HG02885 (cell line): ENCODE measurements around the gene MRPL51.

ENCODE experiments used
- ATAC-seq: cut with Tn5 transposase; IDR thresholded peaks from one replicate; pipeline ENCODE4 v1.9.1; 2021; ENCODE audit warnings: mild to moderate bottlenecking; ENCODE audit not compliant: unreplicated experiment, poor library complexity

MRPL51 gene

GRCh38 chr12:6442836-6443235, 50.2 kb downstream of the MRPL51 start:
- ATAC-seq, result no peak
